VCaP (cell line): ENCODE data around the gene ILK.
A peak's percentile ranks its signal among the peaks of the same experiment; 100 is the strongest.

Source experiments
- H3K27ac ChIP-seq: fragments of 450-650 bp; 2 replicates; pipeline ENCODE4 v1.5.1; 2017
- TF ChIP-seq, protein P1 (sequence below): fragments of 450-650 bp; conservative IDR thresholded peaks from 2 replicates; pipeline ENCODE4 v1.5.1; 2017; ENCODE audit warnings: mild to moderate bottlenecking, moderate library complexity

Gene ILK

DNA sequence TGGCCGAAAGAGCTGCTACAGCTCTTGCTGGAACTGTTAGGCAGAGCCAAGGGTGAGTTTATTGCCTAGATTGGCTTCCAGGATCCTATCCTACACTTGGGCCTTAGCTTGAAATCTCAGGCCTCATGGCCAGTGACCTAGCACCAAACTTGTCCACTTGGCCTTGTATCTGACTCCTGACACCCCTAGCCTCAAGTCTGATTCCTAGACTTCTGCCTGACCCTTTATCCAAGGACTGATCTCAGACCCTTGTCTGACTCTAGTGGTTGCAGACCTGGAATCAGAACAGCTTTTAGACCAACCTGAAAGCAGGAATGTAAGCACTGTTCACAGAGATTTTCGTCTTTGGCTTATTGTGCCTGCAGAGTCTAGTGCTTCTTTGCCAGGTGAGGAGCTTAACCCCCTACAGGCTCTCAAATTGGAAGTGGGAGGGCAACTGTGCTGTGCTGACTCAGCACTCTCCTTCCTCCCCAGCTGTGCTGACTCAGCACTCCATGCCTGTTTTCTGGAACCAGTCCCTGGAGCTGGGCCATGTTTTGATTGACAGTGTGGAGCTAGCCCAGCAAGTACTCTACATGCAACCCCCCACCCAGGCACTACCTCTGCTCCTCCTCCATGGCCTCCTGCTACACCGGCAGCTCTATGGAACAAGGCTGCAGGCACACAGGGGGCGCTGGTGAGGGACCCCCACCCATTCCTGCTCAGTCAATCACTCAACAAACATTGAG lies 35.2 kb upstream of the ILK start:
- H3K27ac ChIP-seq = 0 out of 2 replicates have a peak overlapping the region, but pooled peaks have one; percentile 3
- TF ChIP-seq, protein P1, sequence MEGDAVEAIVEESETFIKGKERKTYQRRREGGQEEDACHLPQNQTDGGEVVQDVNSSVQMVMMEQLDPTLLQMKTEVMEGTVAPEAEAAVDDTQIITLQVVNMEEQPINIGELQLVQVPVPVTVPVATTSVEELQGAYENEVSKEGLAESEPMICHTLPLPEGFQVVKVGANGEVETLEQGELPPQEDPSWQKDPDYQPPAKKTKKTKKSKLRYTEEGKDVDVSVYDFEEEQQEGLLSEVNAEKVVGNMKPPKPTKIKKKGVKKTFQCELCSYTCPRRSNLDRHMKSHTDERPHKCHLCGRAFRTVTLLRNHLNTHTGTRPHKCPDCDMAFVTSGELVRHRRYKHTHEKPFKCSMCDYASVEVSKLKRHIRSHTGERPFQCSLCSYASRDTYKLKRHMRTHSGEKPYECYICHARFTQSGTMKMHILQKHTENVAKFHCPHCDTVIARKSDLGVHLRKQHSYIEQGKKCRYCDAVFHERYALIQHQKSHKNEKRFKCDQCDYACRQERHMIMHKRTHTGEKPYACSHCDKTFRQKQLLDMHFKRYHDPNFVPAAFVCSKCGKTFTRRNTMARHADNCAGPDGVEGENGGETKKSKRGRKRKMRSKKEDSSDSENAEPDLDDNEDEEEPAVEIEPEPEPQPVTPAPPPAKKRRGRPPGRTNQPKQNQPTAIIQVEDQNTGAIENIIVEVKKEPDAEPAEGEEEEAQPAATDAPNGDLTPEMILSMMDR = no peak

DNA sequence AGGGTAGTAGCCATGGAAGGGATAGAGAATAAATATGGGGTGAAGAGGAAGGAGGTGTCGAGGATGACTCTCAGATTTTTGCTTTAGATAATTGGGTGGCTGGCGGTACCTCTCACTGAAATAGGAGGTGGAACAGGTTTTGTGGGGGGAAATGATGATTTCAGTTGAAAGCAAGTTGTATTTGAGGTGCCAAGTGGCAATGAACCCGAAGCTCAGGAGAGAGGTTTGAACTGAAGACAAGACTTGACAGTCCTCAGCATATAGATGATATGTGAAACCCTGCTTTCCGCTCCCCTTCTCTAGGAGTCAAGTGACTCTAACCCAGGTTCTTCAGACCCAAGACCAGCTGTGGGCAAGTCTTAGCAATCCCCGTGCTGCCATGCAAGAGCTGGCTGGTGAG lies 33.9 kb upstream of the ILK start:
- no peak overlapping the region for H3K27ac ChIP-seq
- TF ChIP-seq, protein P1 = no peak

DNA sequence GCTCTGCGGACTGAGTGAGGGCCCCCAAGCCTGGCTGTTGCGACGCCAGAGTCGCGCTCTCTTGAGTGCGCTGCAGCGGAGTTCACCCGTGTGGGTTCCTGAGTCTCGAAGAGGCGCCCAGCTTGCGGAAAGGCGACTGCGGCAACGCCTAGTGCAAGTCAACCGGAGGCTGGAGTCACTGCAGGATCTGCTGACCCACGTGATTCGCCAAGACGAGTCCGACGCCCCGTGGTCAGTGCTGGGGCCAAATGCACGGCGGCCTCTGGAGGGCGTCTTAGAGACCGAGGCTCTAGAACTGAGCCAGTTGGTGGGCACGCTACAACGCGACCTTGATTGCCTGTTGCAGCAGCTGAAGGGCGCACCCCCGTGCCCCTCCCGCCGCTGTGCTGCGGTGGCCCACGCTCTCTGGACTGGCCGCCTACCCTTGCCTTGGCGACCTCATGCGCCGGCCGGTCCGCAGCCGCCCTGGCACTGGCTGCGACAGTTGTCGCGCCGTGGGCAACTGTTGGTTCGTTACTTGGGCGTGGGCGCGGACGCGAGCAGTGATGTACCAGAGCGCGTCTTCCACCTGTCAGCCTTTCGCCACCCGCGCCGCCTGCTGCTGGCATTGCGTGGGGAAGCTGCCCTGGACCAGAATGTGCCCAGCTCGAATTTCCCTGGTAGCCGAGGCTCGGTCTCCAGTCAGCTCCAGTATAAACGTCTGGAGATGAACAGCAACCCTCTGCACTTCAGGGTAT lies 32.7 kb upstream of the ILK start:
- TF ChIP-seq, protein P1 = no peak
- no peak overlapping the region for H3K27ac ChIP-seq

DNA sequence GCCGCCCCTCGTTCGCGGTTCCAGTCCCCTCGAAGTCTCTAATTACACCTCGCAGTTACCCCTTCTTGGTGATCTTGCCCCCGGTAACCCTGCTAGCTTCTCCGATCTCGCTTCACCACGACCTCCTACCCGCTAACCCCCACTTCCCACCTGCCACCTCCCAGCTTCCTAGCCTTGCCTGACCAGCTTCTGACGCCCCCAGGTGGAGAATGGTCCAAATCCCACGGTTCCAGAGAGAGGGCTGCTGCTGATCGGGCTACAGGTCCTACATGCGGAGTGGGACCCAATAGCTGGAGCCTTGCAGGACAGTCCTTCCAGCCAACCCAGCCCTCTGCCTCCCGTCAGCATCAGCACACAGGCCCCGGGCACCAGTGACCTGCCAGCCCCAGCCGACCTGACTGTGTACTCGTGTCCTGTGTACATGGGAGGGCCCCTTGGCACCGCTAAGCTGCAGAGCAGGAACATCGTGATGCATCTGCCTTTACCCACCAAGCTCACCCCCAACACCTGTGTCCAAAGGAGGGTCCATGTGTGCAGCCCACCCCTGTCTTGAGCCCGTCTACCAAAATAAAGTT lies 32.1 kb upstream of the ILK start:
- TF ChIP-seq, protein P1 = no peak
- H3K27ac ChIP-seq = no peak overlapping the region

DNA sequence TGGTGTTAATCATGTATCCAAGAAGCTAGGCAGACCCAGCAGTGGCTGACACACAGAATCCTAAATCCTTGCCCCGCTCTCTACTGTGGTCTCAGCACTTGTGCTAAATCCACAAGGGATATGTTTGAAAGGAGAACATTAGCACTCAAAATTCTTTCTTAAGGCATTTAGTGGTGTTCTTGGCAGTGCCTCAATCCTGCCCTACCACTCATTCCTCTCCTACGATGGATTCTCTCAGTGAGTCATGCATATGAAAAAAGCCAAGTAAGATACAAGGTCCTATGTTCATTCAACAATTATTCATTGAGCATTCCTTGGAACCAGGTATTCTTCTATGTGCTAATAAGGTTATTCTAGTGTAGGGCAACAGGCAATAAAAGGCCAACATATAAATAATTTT lies 31.4 kb upstream of the ILK start:
- TF ChIP-seq, protein P1 = no peak
- H3K27ac ChIP-seq = no peak overlapping the region

GRCh38 chr11:6574816-6575715 lies 28.5 kb upstream of the ILK start:
- no peak overlapping the region for H3K27ac ChIP-seq
- TF ChIP-seq, protein P1 = no peak
